Measurements from ENCODE around the gene KLB.

GRCh38 chr4:39369301-39369700 is 37.4 kb upstream of the KLB start:
- TF ChIP-seq CTCF (conservative IDR thresholded peaks at IDR 0.05) = no peak
- TF ChIP-seq ZFX (IDR thresholded peaks at IDR 0.05) = no peak
